HG02642 (cell line): ENCODE data around the gene PRC1.
A peak's percentile ranks its signal among the peaks of the same experiment; 100 is the strongest.
"Not testable (repeated sequence)": the region's sequence is repeated elsewhere in the genome, so short reads cannot be mapped to it uniquely, and the experiment has no call there.

Experiments
- ATAC-seq: cut with Tn5 transposase; IDR thresholded peaks from one replicate; pipeline ENCODE4 v1.9.1; 2021; ENCODE audit warnings: mild to moderate bottlenecking; ENCODE audit not compliant: unreplicated experiment, poor library complexity

PRC1 gene

DNA sequence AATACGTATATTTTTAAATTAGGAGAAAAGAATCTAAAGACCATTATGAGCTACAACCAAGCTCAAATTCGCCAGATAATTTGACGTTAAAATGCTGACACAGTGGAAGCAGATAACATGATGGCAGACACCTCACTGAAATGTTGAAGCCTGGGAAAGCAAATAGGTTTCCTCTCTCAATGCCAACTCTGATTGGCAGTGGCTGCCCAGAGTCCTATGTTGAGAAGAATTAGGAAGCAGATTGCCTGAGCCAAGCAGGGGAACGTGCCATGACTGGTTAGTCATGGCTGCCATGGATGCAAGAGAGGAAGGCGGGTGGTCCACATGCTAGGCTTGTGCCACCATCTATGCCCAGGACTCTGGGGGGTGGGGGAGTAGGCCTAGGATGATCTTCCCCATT lies 56.1 kb downstream of the PRC1 start:
- no peak for ATAC-seq

DNA sequence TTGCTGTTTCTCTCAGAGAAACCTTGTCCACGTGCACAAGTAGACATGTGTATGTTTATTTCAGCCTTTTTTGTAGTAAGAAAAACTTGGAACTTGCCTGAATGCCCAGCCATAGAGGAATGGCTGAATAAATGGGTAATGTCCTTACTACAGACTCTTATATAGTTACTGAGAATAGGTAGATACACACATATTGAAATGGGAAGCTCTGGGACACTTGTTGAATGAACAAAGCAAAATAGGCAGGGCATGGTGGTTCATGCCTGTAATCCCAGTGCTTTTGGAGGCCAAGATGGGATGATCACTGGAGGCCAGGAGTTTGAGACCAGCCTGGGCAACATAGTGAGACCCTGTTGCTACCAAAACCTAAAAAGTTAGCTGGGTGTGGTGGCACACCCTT lies 57.5 kb downstream of the PRC1 start:
- no peak for ATAC-seq

DNA sequence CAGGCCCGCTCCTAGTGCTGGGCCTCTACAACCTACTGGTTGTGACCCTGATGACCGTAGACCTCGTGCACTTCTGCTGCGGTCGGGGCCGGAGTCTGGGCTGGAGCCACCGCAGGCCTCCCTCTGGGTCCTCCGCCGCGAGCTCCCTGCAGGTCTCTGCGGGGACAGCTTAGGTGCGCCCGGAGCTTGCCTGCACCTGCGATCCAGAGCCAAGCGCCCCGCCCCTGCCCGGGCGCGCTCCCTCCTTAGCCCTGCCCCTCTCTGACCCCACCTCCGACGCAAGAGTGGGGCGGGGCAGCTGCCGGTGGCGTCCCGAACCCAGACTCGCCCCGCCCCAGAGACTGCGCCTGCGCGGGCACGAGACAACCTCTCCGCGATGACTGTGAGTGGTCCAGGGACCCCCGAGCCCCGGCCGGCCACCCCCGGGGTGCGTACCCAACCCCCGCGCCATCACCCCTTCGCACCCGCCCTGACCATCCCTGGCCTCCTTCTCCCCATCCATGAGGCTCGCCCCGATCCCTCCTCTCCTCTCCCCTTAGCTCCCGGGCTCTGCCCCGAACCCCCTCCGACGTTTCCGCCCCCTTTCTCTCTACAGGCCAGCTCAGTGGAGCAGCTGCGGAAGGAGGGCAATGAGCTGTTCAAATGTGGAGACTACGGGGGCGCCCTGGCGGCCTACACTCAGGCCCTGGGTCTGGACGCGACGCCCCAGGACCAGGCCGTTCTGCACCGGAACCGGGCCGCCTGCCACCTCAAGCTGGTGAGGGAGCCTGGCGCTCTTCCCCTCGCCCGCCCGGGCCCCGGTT lies 59.2 kb downstream of the PRC1 start, which contains the start of gene UNC45A:
Gene UNC45A, plus strand, starts transcription at position 337 of the 803 bp plus-strand sequence. Its CDS starts 40 bp downstream, at position 377.
- ATAC-seq, result peak; percentile 74

DNA sequence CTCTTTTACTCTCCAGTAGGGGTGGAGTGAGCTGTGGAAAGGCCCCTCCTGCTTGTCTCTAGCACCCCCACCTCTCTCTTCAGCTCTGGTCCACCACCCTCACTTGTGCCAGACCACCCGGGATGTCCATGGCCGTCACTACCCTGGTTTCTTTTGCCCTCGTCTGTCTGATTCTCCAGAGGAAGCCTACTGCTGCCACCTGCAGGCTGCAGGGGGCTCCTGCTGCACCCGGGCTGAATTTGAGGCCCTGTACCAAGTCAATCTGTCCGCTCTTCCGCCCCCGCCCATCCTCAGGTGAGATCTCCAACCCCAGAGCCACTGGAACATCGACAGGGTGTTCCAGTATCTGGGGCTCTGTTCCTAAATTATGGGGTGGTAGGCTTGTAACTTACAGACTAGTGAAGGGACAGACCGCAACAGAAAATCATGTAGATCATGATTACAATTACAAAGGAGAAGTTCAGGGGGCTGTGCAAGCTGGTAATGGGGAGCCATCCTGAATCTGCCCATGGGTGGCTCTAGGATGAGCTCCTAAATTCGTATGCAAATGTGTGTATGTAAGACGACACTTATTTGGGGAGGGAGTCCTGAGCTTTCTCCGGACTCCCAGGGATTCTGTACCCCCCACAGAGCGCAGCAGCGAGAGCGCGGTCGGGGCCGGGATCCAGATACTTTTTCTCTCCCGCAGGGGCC lies 59.9 kb downstream of the PRC1 start:
- peak; percentile 27 for ATAC-seq

DNA sequence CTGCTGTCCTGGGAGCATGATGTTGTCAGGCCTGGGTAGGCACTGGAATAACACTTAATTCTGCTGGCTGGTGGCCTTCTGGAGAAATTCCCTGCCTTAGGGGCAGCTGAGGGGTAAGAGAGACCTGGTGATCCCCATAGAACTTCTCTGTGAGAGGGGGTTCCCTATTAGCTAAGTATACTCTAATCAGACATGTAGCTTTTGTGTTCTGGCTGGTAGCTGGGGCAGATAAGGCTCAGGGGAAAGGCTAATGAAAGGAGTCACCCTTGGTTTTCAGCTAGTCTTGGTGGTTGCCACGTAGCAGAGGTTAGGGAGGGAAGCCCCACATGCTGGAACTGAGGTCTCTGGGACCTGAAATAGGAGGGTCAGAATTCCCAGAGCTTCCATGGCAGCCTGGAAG lies 61.0 kb downstream of the PRC1 start:
- ATAC-seq, result no peak

DNA sequence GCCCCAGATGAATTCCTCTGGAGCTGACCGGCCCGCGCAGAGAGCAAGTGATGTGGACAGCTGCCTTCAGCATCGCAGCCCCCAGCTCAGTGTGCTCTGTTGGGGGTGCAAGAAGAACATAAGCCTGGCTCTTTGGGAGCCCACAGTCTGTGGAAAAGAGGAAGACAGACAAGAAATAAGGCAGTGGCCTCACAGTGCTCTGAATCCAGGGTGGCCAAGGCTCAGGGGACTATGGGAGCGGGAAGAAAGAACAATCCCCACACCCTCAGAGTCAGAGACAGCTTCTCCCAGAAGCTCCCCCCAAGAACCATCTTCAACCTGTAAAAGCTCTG lies 61.7 kb downstream of the PRC1 start:
- no peak for ATAC-seq

DNA sequence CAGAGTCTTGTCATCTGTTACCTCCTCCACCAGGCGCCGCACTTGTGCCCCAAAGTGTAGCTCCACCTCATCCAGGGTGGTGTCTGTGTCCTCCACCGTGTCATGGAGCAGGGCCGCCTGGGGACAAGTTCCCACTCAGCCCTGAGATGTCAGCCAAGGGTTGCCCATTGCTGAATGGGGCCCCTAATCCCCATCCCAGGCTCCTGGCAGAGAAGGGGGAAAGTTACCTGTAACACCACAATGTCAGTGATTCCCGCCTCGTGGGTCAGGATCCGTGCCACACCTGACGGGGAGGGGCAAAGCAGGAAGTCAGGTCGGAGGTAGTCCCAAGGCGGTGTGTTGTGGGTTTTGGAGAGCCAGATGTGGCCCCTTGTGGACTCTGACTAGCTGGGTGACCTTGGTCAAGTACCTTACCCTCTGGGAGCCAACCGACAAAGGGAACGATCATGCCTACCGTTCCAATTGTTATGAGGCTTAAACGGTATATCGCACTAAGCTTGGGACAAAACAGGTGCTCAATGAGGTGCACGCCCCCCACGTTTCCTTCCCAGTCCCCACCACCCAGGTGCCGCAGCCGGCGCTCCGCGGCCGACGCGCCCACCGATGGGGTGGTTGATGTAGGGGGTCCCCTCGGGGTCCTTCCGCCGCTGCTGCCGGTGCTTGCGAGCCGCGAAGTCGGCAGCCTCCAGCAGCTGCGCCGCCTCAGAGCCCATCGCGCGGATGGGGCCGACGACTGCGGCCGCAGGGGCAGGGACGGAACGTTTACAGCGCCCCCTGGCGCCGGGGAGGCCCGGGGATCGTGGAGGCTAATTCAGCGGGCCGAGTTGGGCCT lies 62.3 kb downstream of the PRC1 start, which contains the start of gene HDDC3:
Gene HDDC3, minus strand, starts transcription at position 722 of the 832 bp plus-strand sequence. Its CDS starts 9 bp downstream, at position 713.
- peak; percentile 50 for ATAC-seq

DNA sequence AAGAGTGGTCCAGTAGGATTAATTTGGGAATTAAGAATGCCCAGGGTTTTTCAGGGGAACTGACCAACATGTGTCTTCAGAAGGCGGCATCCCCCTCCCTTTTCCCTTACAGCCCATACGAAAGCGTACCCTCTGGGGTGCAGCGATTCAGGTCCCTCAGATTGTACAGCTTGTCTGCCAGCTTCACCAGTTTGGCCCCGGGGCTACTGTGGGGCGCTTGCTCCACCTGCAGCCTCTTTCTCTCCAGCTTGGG lies 62.8 kb downstream of the PRC1 start:
- ATAC-seq, result no peak

DNA sequence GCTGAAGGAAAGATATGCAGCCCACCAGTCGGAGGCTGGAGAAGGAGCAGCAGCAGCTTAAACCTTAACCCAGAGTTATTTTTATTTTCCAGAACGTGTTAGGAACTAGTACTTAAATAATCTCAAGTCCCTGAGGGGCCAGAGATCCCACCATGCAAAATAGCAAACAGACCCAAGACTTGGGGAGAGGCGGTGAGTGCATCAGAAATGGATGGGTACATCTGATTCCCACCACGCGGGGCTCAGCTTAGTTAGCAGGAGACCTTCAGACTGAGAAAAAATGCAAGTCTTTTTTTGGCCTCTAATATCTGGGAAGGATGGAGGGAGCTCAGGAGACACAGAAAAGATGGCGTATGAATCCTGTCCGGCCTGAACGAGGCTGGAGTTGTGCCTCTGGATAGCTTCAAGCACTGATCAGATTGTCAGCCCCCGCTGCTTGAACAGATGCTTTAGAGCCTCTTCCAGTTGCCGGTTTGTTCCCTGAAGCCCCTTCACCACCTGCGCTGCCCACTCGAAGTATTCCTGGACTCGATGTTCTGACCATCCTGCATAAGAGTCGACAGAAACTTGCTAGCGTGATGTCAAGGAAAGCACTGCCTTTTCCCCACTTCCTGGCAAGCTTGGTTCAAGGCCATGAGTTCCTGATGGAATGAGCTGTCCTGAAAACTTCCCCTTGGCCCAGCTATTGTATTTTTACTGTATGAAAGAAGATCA lies 63.3 kb downstream of the PRC1 start:
- ATAC-seq, result no peak

DNA sequence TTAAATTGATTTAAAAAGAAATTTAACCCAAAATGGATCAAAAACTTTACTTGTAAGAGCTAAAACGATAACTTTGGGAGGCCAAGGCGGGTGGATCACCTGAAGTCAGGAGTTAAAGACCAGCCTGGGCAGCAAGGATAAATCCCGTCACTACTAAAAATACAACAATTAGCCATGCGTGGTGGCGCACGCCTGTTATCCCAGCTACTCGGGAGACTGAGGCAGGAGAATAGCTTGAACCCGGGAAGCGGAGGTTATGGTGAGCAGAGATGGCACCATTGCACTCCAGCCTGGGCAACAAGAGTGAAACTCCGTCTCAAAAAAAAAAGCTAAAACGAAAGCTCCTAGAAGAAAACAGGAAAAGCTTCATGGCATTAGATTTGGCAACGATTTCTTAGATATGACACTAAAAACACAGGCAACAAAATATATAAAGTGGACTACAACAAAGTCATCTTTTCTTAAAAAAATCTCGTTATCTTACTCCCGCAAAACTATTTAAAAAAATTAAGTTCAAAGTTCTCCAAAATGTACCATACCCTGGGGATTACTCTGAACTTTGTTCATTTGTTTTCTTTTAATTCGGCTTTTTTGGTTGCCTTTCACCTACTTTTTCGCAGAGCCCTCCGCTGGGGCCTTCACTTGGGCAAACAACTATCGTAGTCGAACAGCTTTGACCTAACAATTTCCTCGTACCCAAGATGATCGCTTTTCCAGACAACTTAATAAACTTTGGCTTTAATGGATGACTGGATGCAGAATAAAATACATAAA lies 64.9 kb downstream of the PRC1 start:
- ATAC-seq, result no peak

DNA sequence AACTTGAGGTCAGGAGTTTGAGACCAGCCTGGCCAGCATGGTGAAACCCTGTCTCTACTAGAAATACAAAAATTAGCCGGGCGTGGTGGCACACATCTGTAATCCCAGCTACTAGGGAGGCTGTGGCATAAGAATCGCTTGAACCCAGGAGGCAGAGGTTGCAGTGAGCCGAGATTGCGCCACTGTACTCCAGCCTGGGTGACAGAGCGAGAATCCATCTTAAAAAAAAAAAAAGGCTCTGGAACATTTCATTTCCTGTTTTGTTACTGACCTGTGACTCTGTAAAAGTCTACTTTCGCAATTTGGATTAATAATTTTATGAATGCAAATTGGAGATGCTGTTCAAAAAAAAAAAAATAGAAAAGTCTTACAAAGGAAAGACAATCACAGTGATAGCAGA lies 66.2 kb downstream of the PRC1 start:
- ATAC-seq, result not testable (repeated sequence)

DNA sequence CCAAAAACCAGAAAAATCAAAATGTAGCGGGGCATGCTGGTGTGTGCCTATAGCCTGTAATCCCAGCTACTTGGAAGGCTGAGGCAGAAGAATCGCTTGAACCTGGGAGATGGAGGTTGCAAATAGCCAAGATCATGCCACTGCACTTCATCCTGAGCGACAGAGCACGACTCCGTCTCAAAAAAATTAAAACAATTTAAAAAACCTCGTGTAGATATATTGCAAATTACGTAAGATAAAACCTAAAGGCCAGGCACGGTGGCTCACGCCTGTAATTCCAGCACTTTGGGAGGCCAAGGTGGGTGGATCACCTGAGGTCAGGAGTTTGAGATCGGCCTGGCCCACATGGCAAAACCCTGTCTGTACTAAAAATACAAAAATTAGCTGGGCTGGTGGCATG lies 67.6 kb downstream of the PRC1 start:
- not testable (repeated sequence) for ATAC-seq

DNA sequence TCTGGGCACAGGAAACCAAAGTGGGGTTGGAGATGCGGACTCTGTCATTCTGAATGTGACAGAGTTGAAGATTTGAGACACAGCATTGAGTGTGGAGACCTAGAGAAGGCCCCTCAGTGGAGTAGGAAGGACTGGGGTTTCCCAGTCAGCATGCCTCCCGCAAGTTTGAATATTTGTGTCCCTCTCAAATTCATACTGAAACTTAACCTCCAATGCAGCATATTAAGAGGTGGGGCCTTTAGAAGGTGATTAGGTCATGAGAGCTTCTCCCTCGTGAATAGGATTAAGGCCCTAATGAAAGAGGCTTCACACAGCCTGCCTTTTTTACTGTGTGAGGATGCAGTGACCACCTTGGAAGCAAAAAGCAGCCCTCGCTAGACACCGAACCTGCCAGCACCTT lies 70.0 kb downstream of the PRC1 start:
- peak; percentile 72 for ATAC-seq

DNA sequence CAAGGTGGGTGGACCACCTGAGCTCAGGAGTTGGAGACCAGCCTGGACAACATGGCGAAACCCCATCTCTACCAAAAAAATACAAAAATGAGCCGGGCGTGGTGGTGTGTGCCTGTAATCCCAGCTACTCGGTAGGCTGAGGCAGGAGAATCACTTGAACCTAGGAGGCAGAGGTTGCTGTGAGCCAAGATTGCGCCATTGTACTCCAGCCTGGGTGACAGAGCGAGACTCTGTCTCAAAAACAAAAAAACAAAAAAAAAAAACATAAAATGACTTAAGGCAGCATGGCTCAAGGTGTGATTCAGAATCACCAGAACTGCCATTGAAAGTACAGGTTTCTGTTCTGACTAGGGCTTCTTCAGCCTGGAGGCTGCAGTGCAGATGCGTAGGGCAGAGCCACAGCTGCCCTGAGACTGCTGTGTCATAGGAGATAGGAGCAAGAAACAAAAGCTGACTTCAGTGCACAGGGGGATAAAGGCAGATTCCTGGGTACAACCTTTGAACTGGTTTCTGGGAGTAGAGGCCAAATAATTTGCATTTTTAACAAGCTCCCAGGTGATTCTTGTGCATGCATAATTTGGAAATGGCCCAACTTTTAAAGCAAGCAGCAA lies 71.5 kb downstream of the PRC1 start:
- ATAC-seq, result peak; percentile 65

DNA sequence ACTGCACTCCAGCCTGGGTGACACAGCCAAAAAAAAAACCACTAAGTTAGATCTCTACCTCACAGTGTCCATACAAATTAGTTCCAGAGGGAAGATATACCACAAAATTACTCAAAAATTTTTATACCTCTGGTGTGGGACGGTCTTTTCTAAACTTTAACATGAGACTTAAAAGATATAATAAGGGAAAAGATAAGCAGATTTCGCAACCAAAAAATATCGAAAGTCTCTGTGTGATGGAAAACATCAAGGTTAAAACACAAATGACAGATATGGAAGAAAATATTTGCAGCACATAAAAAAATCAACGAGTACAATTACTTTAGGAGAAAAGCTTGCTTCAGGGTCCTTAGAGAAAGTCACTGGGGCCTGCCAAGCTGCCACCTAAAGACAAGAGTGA lies 72.4 kb downstream of the PRC1 start:
- ATAC-seq, result no peak

DNA sequence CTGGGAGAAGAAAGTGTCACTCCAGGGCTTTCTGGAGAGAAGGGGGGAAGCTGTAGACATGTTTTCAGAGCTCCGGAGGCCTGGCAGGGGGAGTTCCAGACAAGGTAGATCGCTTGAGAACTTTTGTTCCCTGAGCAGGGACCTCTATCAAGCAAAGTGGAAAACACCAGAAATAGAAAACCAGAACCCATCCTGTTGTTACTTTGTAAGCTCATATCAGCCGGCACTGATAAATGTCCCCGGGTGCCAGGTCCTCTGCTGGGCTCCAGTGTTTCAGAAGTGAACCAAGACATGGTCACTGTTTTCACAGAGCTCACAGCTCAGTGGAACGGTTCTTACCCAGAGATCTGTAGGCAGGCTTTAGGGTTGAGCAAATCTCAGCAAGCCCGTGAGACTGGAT lies 75.5 kb downstream of the PRC1 start:
- no peak for ATAC-seq

DNA sequence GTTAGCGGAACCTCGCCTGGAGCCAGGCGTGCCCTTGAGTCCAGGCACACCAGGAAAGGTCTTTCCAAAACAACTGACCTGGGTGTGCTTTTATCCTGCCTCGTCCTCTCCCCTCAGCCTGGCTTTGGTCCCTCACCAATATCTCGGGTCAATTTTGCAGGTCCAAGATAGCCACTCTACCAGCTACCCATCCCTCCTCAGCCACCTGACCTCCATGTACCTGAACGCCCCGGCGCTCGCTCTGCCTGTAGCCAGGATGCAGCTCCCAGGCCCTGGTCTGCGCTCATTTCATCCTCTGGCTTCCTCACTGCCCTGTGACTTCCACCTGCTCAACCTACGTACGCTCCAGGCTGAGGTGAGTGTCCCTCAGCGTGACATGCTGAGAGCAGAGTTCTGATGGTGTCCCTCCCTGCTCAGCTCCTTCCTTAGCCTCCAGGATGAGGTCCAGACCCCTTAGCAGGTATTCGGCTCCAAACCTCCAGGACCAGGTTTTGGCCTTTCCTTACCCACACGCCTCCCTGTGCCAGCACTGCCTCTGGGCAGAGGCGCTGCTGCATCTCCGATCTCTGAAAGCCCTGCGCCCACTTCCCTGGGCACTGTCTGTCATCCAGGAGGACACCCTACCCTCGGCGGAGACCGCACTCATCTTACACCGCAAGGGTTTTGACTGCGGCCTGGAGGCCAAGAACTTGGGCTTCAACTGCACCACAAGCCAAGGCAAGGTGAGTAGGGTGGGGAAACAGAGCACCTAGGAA lies 76.1 kb downstream of the PRC1 start:
- no peak for ATAC-seq

DNA sequence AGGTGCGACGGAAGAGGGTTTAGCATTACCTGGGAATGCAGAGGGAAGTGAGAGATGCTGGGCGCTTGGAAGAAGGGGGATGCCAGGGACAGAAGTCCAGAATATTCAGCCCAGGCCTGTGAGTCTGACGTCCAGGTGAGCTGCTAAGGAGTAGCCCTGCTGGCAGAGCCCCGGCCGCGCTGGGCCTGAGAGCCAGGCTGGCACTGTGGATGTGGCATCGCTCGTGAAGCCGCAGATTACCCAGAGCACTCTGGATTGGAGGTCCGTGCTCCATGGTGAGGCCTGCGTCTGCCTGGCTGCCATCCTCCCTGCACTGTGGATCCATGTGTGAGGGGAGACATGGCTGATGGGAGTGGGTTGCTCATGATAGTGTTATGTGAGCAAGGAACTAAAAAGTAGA lies 76.8 kb downstream of the PRC1 start:
- ATAC-seq, result no peak

DNA sequence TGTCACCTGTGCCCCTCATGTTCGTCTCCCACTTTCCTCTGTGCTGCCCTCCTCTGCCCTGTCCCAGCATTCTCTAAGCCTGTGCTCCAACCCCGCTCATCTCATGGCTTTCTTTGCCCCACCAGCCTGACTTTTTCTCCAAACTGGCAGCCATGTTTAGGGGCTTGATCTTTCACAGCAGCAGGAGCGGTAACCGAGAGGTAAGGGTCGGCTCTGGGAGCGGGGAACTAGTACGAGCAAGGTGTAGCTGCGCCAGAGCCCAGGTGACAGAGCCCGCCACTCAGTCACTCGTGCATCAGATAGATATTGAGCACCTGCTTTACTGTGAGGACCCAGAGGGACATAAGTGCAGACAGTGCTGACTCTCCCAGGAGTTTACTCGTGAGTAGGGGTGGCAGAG lies 77.9 kb downstream of the PRC1 start:
- ATAC-seq, result no peak
